Endothelial cell of umbilical vein (primary cell): ENCODE measurements around the gene ADAM23. TPM values are rescaled to one million over a fixed set of nuclear protein-coding genes. Genes with fewer than 3 reads are reported as not detected.

Source experiments
- BruUV-seq: library from RNA; stranded (reverse); fragments of 400-500 nt; replicated peaks from 2 replicates; lab custom pipeline; 2021; lab: Mats Ljungman, UMichigan
- CTCF ChIA-PET: fragments of 300-600, 350-600 bp; sonication (Branson Sonifier 250); formaldehyde crosslinking; loops from one replicate; lab custom pipeline; 2021; ENCODE audit warnings: antibody characterized with exemption, inconsistent platforms; lab: Charles Lee
- POLR2A ChIA-PET: fragments of 300-600, 350-600 bp; sonication (Branson Sonifier 250); formaldehyde crosslinking; loops from one replicate; lab custom pipeline; 2021; ENCODE audit warnings: antibody characterized with exemption, inconsistent platforms; lab: Charles Lee
- DNase-seq: peaks from one replicate; pipeline ENCODE4 v3.0.0-alpha.2; 2011; ENCODE audit warnings: low read depth, low spot score
- FAIRE-seq: peaks from 2 replicates; lab custom pipeline; 2011; peaks lifted over from hg19 to GRCh38; lab: Jason Lieb, UNC
- H2AFZ ChIP-seq: 2 replicates; pipeline ENCODE4 v1.6.0; 2012; ENCODE audit warnings: low read depth, low read length, control low read depth, inconsistent platforms
- H3K27ac ChIP-seq: 2 replicates; pipeline ENCODE4 v1.5.1; 2011; ENCODE audit warnings: low read depth, mild to moderate bottlenecking, control low read depth, low read length, moderate library complexity; ENCODE audit not compliant: insufficient read depth
- H3K27me3 ChIP-seq, 2 experiments: 2 replicates each; pipeline versions ENCODE4 v1.6.0 to v1.6.1; 2011; ENCODE audit warnings: low read length in 2 of 2, mixed read lengths in 1 of 2; ENCODE audit not compliant: control insufficient read depth in 2 of 2, insufficient read depth in 2 of 2
- H3K36me3 ChIP-seq, 2 experiments: 2 replicates in 1 of 2; 3 replicates in 1 of 2; pipeline ENCODE4 v1.5.1; 2011; ENCODE audit warnings: low read length in 2 of 2, mild to moderate bottlenecking in 1 of 2, moderate library complexity in 1 of 2; ENCODE audit not compliant: control insufficient read depth in 2 of 2, insufficient read depth in 2 of 2; ENCODE audit errors: extremely low read depth in 1 of 2
- H3K4me1 ChIP-seq: 3 replicates; pipeline ENCODE4 v1.5.1; 2011; ENCODE audit warnings: mild to moderate bottlenecking, low read length; ENCODE audit not compliant: control insufficient read depth, insufficient read depth; ENCODE audit errors: extremely low read depth
- H3K4me2 ChIP-seq: 2 replicates; pipeline ENCODE4 v1.6.1; 2011; ENCODE audit warnings: low read length, control low read depth, mixed read lengths; ENCODE audit not compliant: insufficient read depth
- H3K4me3 ChIP-seq, 3 experiments: fragments of 200-600 bp in 1 of 3; sonication (generic), shearing (Covaris generic) in 1 of 3; replicated peaks in 1 of 3; 2 replicates each; pipeline ENCODE4 v1.5.1; 2011 to 2016; ENCODE audit warnings: control low read depth in 3 of 3, low read length in 3 of 3, mild to moderate bottlenecking in 2 of 3, inconsistent platforms in 1 of 3, low read depth in 1 of 3, moderate library complexity in 1 of 3; ENCODE audit not compliant: insufficient read depth in 1 of 3
- H3K79me2 ChIP-seq: 2 replicates; pipeline ENCODE4 v1.6.0; 2012; ENCODE audit warnings: low read length, inconsistent platforms; ENCODE audit not compliant: control insufficient read depth, insufficient read depth
- H3K9ac ChIP-seq: replicated peaks from 2 replicates; pipeline ENCODE3; 2011; ENCODE audit warnings: low read length, control low read depth; ENCODE audit not compliant: insufficient read depth; ENCODE audit errors: extremely low read depth
- H3K9me1 ChIP-seq: replicated peaks from 3 replicates; pipeline ENCODE4 v1.6.0; 2011; ENCODE audit warnings: mild to moderate bottlenecking, low read length; ENCODE audit not compliant: control insufficient read depth, insufficient read depth; ENCODE audit errors: extremely low read depth
- H3K9me3 ChIP-seq: replicated peaks from 2 replicates; pipeline ENCODE4 v1.5.1; 2012; ENCODE audit warnings: low read length, inconsistent platforms; ENCODE audit not compliant: control insufficient read depth, insufficient read depth
- H4K20me1 ChIP-seq: replicated peaks from 2 replicates; pipeline ENCODE3; 2011; ENCODE audit warnings: mild to moderate bottlenecking, low read length; ENCODE audit not compliant: control insufficient read depth, insufficient read depth; ENCODE audit errors: extremely low read depth
- EZH2 ChIP-seq: IDR thresholded peaks from 2 replicates; pipeline ENCODE4 v1.6.1; 2012; ENCODE audit warnings: borderline replicate concordance, low read depth, mild to moderate bottlenecking, moderate library complexity, low read length, inconsistent platforms; ENCODE audit not compliant: severe bottlenecking
- FOS ChIP-seq: IDR thresholded peaks from 2 replicates; pipeline ENCODE4 v1.6.1; 2011; ENCODE audit warnings: mild to moderate bottlenecking, low read length, moderate library complexity, borderline replicate concordance; ENCODE audit not compliant: insufficient read depth
- GATA2 ChIP-seq: IDR thresholded peaks from 2 replicates; pipeline ENCODE4 v1.7.0; 2011; ENCODE audit warnings: low read depth, mild to moderate bottlenecking, moderate library complexity, mixed read lengths, low read length; ENCODE audit not compliant: insufficient read length, insufficient read depth
- JUN ChIP-seq: IDR thresholded peaks from 2 replicates; pipeline ENCODE4 v1.6.1; 2011; ENCODE audit warnings: borderline replicate concordance, low read depth; ENCODE audit not compliant: insufficient read length, insufficient read depth
- POLR2A ChIP-seq: IDR thresholded peaks from 2 replicates; pipeline ENCODE4 v1.6.1; 2012; ENCODE audit warnings: low read depth, mild to moderate bottlenecking, control low read depth, low read length
- dilution Hi-C: fragments of 300-500 bp; cut with MboI; formaldehyde crosslinking; loops from one replicate; pipeline ENCODE4 v1.15.0; 2019; ENCODE audit warnings: low sequenced_read_pairs; ENCODE audit not compliant: extremely low pct_ligation_motif_present
- intact Hi-C: fragments of 100-400 bp; cut with micrococcal nuclease; formaldehyde crosslinking; loops from one replicate; pipeline ENCODE4 v1.10.0; 2022
- polyA plus RNA-seq, 4 experiments: library from polyadenylated mRNA; depleted of rRNA in 3 of 4; stranded (reverse) in 3 of 4; unstranded in 1 of 4; fragments of >200 nt; gene quantifications; 2 replicates each; pipeline versions ENCODE4 v1.2.1 to v1.2.3, GENCODE V29; 2011 to 2012; ENCODE audit warnings: missing spikeins in 1 of 4
- total RNA-seq: library from RNA; stranded (reverse); gene quantifications from 2 replicates; pipeline ENCODE4 v1.2.3, GENCODE V29; 2021
- TF ChIP-seq, protein P1 (sequence below), 2 donors: IDR thresholded peaks; 1 replicate in 1 of 2; 2 replicates in 1 of 2; pipeline ENCODE4 v1.5.1; 2011; ENCODE audit warnings: low read length in 2 of 2, mild to moderate bottlenecking in 2 of 2, moderate library complexity in 2 of 2, control low read depth in 1 of 2, inconsistent platforms in 1 of 2, low read depth in 1 of 2; ENCODE audit not compliant: insufficient read depth in 1 of 2; ENCODE audit errors: extremely low read depth in 1 of 2
- TF ChIP-seq, protein P2 (sequence below): IDR thresholded peaks from 2 replicates; pipeline ENCODE4 v1.6.1; 2011; ENCODE audit not compliant: insufficient read depth, insufficient read length

The ADAM23 gene
- total and polyA plus RNA-seq, 2 donors (not counting 3 experiments of a cell fraction or from before 2014, with no cell fraction given), result 20.6 to 38.5 TPM

DNA sequence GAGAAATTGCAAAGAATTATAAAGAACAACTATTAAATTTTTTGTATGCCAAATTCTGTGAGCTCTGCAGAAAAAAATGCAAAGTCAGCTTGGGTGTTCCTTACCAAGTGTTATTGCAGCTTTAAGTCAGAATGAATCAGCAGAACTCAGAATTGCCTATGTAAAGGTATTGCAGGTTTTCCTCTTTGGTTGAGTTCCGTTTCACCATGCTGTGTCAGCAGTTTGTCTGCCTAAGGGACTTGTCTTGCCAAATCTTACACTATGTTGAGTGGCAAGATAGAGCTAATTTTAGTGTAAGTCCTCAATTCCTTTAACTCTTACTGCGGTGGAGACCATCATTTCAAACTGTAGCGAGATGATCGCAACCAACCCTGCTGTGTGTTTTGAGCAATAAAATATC lies 38.8 kb downstream of the ADAM23 start:
- Histone ChIP-seq H3K9ac (no peak overlapping the region), H3K4me2 (no peak overlapping the region), H3K9me3 (no peaks in the 10 kb centered on the region), H2AFZ (no peak overlapping the region), H3K79me2 (no peaks in the 10 kb centered on the region), H3K4me1 (no peaks in the 10 kb centered on the region), H3K27me3 (no peaks in the 10 kb centered on the region), H4K20me1 (no peaks in the 10 kb centered on the region), H3K27ac (no peak overlapping the region), H3K9me1 (no peaks in the 10 kb centered on the region), H3K36me3 (peaks cover 0 to 4% of the 10 kb centered on the region in 2 experiments), H3K4me3 (no peak overlapping the region)
- BruUV-seq, result no TSS peak
- no peak for FAIRE-seq
- CTCF ChIA-PET, result no interaction called here
- dilution Hi-C loops (no loop called here), intact Hi-C loops (no loop called here)
- DNase-seq, result no peak
- POLR2A ChIA-PET, result no interaction called here
- TF ChIP-seq, protein P1, sequence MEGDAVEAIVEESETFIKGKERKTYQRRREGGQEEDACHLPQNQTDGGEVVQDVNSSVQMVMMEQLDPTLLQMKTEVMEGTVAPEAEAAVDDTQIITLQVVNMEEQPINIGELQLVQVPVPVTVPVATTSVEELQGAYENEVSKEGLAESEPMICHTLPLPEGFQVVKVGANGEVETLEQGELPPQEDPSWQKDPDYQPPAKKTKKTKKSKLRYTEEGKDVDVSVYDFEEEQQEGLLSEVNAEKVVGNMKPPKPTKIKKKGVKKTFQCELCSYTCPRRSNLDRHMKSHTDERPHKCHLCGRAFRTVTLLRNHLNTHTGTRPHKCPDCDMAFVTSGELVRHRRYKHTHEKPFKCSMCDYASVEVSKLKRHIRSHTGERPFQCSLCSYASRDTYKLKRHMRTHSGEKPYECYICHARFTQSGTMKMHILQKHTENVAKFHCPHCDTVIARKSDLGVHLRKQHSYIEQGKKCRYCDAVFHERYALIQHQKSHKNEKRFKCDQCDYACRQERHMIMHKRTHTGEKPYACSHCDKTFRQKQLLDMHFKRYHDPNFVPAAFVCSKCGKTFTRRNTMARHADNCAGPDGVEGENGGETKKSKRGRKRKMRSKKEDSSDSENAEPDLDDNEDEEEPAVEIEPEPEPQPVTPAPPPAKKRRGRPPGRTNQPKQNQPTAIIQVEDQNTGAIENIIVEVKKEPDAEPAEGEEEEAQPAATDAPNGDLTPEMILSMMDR (IDR thresholded peaks at IDR 0.05; ENCODE audit: extremely low read depth in 1 of 2, insufficient read depth in 1 of 2, low read depth in 1 of 2, low read length in 2 of 2), result no peak
- TF ChIP-seq POLR2A, result no peak
- no peak for TF ChIP-seq FOS

DNA sequence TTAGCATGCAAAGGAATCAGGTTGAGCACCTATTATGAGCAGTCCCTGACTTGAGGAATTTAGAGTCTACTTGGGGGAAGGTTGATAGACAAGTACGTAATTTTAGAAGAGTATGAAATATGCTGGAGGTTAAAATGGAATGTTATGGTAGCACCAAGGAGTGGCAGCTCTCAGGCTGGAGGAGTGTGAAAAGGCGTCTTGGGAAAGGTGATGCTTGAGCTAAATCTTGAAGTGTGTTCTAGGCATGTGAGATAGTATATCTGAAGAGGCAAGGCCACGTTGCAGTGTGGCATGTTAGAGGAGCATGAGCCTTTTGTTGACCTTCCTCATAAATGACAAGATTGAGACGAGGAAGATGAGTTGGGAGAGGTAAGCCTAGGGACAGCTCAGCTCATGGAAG lies 39.3 kb downstream of the ADAM23 start:
- DNase-seq, result no peak
- no peaks in the 10 kb centered on the region for H3K79me2 ChIP-seq
- no peaks in the 10 kb centered on the region for H4K20me1 ChIP-seq
- CTCF ChIA-PET, result no interaction called here
- intact Hi-C loops (no loop called here), dilution Hi-C loops (no loop called here)
- POLR2A ChIA-PET, result no interaction called here
- BruUV-seq, result no TSS peak
- H3K9me3 ChIP-seq, result no peaks in the 10 kb centered on the region
- H3K4me2 ChIP-seq, result no peak overlapping the region
- H3K9ac ChIP-seq, result no peak overlapping the region
- no peaks in the 10 kb centered on the region for H3K27me3 ChIP-seq
- H3K4me1 ChIP-seq, result no peaks in the 10 kb centered on the region
- no peak overlapping the region for H3K4me3 ChIP-seq
- TF ChIP-seq GATA2, result no peak
- no peak for TF ChIP-seq JUN
- TF ChIP-seq FOS, result no peak
- TF ChIP-seq, protein P2, sequence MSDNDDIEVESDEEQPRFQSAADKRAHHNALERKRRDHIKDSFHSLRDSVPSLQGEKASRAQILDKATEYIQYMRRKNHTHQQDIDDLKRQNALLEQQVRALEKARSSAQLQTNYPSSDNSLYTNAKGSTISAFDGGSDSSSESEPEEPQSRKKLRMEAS, result no peak
- TF ChIP-seq POLR2A, result no peak
- TF ChIP-seq EZH2, result no peak
- TF ChIP-seq, protein P1 (IDR thresholded peaks at IDR 0.05; ENCODE audit: extremely low read depth in 1 of 2, insufficient read depth in 1 of 2, low read depth in 1 of 2, low read length in 2 of 2), result no peak
- H3K9me1 ChIP-seq, result no peaks in the 10 kb centered on the region
- H2AFZ ChIP-seq, result no peak overlapping the region
- no peak overlapping the region for H3K27ac ChIP-seq
- no peak for FAIRE-seq
- peaks cover 0 to 4% of the 10 kb centered on the region in 2 experiments for H3K36me3 ChIP-seq
